SK-N-SH treated with all-trans-retinoic acid at 6 μM for 48 hours (cell line): Measurements from ENCODE around the gene SPATA3.

Experiments used
- ATAC-seq: fragments of 200-7000 bp; cut with Tn5 transposase; 3 replicates; pipeline ENCODE4 v1.9.1; 2020; ENCODE audit warnings: mild to moderate bottlenecking, moderate library complexity
- ARNTL ChIP-seq: fragments of 450-650 bp; formaldehyde crosslinking; IDR thresholded peaks from 2 replicates; pipeline ENCODE4 v1.5.0; 2020; ENCODE audit warnings: low read depth, mild to moderate bottlenecking, moderate library complexity, borderline replicate concordance
- BACH2 ChIP-seq: fragments of 250-450 bp; sonication (Bioruptor Pico); IDR thresholded peaks from 2 replicates; pipeline ENCODE4 v1.9.0; 2021; ENCODE audit warnings: mild to moderate bottlenecking, borderline replicate concordance
- CREB5 ChIP-seq: fragments of 250-450 bp; sonication (Bioruptor Pico); IDR thresholded peaks from 2 replicates; pipeline ENCODE4 v1.5.1; 2020; ENCODE audit warnings: low read depth, mild to moderate bottlenecking, moderate library complexity
- CSDC2 ChIP-seq: fragments of 250-450 bp; sonication (Bioruptor Pico); IDR thresholded peaks from 2 replicates; pipeline ENCODE4 v1.5.0; 2020; ENCODE audit warnings: mild to moderate bottlenecking, moderate library complexity
- CSRNP3 ChIP-seq: fragments of 250-450 bp; sonication (Bioruptor Pico); IDR thresholded peaks from 2 replicates; pipeline ENCODE4 v1.5.1; 2021; ENCODE audit warnings: mild to moderate bottlenecking, moderate library complexity
- ESRRG ChIP-seq: fragments of 250-450 bp; sonication (Bioruptor Pico); IDR thresholded peaks from 2 replicates; pipeline ENCODE4 v1.6.1; 2021; ENCODE audit warnings: mild to moderate bottlenecking
- GLIS3 ChIP-seq: fragments of 250-450 bp; sonication (Bioruptor Pico); IDR thresholded peaks from 2 replicates; pipeline ENCODE4 v1.5.0; 2020; ENCODE audit warnings: mild to moderate bottlenecking, moderate library complexity
- ISL1 ChIP-seq: fragments of 250-450 bp; sonication (Bioruptor Pico); IDR thresholded peaks from 2 replicates; pipeline ENCODE4 v2.1.2; 2022; ENCODE audit warnings: mild to moderate bottlenecking, moderate library complexity
- OSR1 ChIP-seq: fragments of 250-450 bp; sonication (Bioruptor Pico); IDR thresholded peaks from 2 replicates; pipeline ENCODE4 v1.8.0; 2022; ENCODE audit warnings: moderate library complexity, mild to moderate bottlenecking, inconsistent platforms
- PATZ1 ChIP-seq: fragments of 250-450 bp; sonication (Bioruptor Pico); IDR thresholded peaks from 2 replicates; pipeline ENCODE4 v1.8.0; 2020; ENCODE audit warnings: mild to moderate bottlenecking, moderate library complexity, borderline replicate concordance
- PPARA ChIP-seq: fragments of 250-450 bp; sonication (Bioruptor Pico); IDR thresholded peaks from 2 replicates; pipeline ENCODE4 v1.5.0; 2020; ENCODE audit warnings: mild to moderate bottlenecking, borderline replicate concordance
- RARB ChIP-seq: fragments of 250-450 bp; sonication (Bioruptor Pico); IDR thresholded peaks from 2 replicates; pipeline ENCODE4 v1.8.0; 2021; ENCODE audit warnings: mild to moderate bottlenecking, moderate library complexity
- SNAI2 ChIP-seq: fragments of 250-450 bp; sonication (Bioruptor Pico); IDR thresholded peaks from 2 replicates; pipeline ENCODE4 v1.5.0; 2020; ENCODE audit warnings: mild to moderate bottlenecking, moderate library complexity
- TOX ChIP-seq: fragments of 250-450 bp; sonication (Bioruptor Pico); IDR thresholded peaks from 2 replicates; pipeline ENCODE4 v1.8.0; 2021; ENCODE audit warnings: mild to moderate bottlenecking, moderate library complexity, borderline replicate concordance
- ZC3H10 ChIP-seq: fragments of 250-450 bp; sonication (Bioruptor Pico); IDR thresholded peaks from 2 replicates; pipeline ENCODE4 v1.5.1; 2021; ENCODE audit warnings: mild to moderate bottlenecking, moderate library complexity
- ZFP3 ChIP-seq: fragments of 250-450 bp; sonication (Bioruptor Pico); IDR thresholded peaks from 2 replicates; pipeline ENCODE4 v1.5.0; 2020; ENCODE audit warnings: mild to moderate bottlenecking, moderate library complexity
- ZNF565 ChIP-seq: fragments of 450-650 bp; formaldehyde crosslinking; conservative IDR thresholded peaks from 2 replicates; pipeline ENCODE4 v1.5.0; 2020; ENCODE audit warnings: low read depth, mild to moderate bottlenecking, moderate library complexity
- ZNF70 ChIP-seq: fragments of 450-650 bp; formaldehyde crosslinking; IDR thresholded peaks from 2 replicates; pipeline ENCODE4 v1.5.0; 2020; ENCODE audit warnings: mild to moderate bottlenecking, moderate library complexity
- ZNF8 ChIP-seq: fragments of 450-650 bp; formaldehyde crosslinking; IDR thresholded peaks from 2 replicates; pipeline ENCODE4 v1.5.0; 2020; ENCODE audit warnings: mild to moderate bottlenecking, moderate library complexity
- TF ChIP-seq, protein P1 (sequence below): fragments of 250-450 bp; sonication (Bioruptor Pico); IDR thresholded peaks from 2 replicates; pipeline ENCODE4 v1.5.0; 2020; ENCODE audit warnings: mild to moderate bottlenecking, moderate library complexity
- TF ChIP-seq, protein P2 (sequence below): fragments of 250-450 bp; sonication (Bioruptor Pico); IDR thresholded peaks from 2 replicates; pipeline ENCODE4 v1.8.0; 2021; ENCODE audit warnings: low read depth, mild to moderate bottlenecking, moderate library complexity, borderline replicate concordance

SPATA3 gene

DNA sequence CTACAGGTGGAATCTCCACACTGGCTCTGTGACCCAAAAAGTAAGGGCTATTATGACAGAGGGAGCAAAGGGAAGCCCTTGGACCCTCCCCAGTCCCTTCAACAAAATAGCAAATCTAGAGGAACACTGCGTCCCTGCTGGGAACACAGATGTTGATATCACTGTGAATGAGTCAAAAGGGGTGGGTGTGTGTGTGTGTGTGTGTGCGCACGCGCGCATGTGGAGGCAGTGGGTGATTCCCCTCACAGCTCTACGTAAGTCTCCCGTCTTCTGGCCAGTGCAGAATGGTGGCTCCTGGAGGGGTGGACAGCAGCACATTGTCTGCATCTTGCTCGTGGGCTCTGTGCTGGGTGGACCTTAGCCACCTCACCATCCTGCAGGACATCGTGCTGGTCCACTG is 33.6 kb downstream of the SPATA3 start:
- ATAC-seq = no peak
- TF ChIP-seq TOX (CRISPR knock-in tag) (no peak), ZNF565 (CRISPR knock-in tag) (no peak), ZFP3 (CRISPR knock-in tag) (no peak), BACH2 (CRISPR knock-in tag) (no peak), CREB5 (no peak), ARNTL (CRISPR knock-in tag) (no peak), ISL1 (CRISPR knock-in tag) (no peak), SNAI2 (no peak), ZNF70 (no peak), ZC3H10 (CRISPR knock-in tag) (no peak), OSR1 (CRISPR knock-in tag) (no peak), PPARA (CRISPR knock-in tag) (no peak), ESRRG (CRISPR knock-in tag) (no peak), CSRNP3 (CRISPR knock-in tag) (no peak), PATZ1 (no peak), ZNF8 (CRISPR knock-in tag) (no peak), RARB (no peak), GLIS3 (CRISPR knock-in tag) (no peak)
- TF ChIP-seq, protein P1, sequence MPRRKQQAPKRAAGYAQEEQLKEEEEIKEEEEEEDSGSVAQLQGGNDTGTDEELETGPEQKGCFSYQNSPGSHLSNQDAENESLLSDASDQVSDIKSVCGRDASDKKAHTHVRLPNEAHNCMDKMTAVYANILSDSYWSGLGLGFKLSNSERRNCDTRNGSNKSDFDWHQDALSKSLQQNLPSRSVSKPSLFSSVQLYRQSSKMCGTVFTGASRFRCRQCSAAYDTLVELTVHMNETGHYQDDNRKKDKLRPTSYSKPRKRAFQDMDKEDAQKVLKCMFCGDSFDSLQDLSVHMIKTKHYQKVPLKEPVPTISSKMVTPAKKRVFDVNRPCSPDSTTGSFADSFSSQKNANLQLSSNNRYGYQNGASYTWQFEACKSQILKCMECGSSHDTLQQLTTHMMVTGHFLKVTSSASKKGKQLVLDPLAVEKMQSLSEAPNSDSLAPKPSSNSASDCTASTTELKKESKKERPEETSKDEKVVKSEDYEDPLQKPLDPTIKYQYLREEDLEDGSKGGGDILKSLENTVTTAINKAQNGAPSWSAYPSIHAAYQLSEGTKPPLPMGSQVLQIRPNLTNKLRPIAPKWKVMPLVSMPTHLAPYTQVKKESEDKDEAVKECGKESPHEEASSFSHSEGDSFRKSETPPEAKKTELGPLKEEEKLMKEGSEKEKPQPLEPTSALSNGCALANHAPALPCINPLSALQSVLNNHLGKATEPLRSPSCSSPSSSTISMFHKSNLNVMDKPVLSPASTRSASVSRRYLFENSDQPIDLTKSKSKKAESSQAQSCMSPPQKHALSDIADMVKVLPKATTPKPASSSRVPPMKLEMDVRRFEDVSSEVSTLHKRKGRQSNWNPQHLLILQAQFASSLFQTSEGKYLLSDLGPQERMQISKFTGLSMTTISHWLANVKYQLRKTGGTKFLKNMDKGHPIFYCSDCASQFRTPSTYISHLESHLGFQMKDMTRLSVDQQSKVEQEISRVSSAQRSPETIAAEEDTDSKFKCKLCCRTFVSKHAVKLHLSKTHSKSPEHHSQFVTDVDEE (CRISPR knock-in tag) = no peak
- TF ChIP-seq, protein P2, sequence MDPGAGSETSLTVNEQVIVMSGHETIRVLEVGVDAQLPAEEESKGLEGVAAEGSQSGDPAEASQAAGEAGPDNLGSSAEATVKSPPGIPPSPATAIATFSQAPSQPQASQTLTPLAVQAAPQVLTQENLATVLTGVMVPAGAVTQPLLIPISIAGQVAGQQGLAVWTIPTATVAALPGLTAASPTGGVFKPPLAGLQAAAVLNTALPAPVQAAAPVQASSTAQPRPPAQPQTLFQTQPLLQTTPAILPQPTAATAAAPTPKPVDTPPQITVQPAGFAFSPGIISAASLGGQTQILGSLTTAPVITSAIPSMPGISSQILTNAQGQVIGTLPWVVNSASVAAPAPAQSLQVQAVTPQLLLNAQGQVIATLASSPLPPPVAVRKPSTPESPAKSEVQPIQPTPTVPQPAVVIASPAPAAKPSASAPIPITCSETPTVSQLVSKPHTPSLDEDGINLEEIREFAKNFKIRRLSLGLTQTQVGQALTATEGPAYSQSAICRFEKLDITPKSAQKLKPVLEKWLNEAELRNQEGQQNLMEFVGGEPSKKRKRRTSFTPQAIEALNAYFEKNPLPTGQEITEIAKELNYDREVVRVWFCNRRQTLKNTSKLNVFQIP = no peak
- TF ChIP-seq, all 23 proteins: peak for 0

DNA sequence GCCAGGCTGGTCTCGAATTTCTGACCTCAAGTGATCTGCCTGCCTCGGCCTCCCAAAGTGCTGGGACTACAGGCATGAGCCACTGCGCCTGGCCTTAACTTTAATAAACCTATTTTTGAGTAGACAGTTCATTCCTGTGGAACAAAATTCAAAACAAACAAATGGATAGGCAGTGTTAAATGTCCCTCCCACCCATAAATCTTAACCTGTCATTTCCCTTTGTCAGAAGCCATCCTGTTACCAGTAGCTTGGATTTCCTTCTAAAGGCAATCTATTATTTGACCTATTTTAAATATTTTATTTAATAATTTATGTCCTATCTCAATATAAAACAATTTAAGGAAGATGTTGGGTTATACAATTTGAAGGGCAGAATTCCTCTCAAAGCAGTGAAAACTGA is 34.8 kb downstream of the SPATA3 start:
- no peak for ATAC-seq
- TF ChIP-seq CSDC2 (CRISPR knock-in tag) (no peak), RARB (no peak)

GRCh38 chr2:231032575-231033140 is 36.7 kb downstream of the SPATA3 start:
- no peak for ATAC-seq
- TF ChIP-seq, protein P1 (CRISPR knock-in tag) = no peak
- TF ChIP-seq ISL1 (CRISPR knock-in tag) (no peak), CSDC2 (CRISPR knock-in tag) (no peak), CREB5 (no peak), OSR1 (CRISPR knock-in tag) (no peak), PPARA (CRISPR knock-in tag) (no peak), ARNTL (CRISPR knock-in tag) (no peak), ZNF565 (CRISPR knock-in tag) (no peak), BACH2 (CRISPR knock-in tag) (no peak), GLIS3 (CRISPR knock-in tag) (no peak), ZNF8 (CRISPR knock-in tag) (no peak), ESRRG (CRISPR knock-in tag) (no peak), CSRNP3 (CRISPR knock-in tag) (no peak)
